Measurements from ENCODE around the gene RPTOR. TPM values are rescaled to one million over a fixed set of nuclear protein-coding genes. Genes with fewer than 3 reads are reported as not detected.

Gene RPTOR
- total RNA-seq, 1 donor from 2014 or later, result 66.7 TPM

DNA sequence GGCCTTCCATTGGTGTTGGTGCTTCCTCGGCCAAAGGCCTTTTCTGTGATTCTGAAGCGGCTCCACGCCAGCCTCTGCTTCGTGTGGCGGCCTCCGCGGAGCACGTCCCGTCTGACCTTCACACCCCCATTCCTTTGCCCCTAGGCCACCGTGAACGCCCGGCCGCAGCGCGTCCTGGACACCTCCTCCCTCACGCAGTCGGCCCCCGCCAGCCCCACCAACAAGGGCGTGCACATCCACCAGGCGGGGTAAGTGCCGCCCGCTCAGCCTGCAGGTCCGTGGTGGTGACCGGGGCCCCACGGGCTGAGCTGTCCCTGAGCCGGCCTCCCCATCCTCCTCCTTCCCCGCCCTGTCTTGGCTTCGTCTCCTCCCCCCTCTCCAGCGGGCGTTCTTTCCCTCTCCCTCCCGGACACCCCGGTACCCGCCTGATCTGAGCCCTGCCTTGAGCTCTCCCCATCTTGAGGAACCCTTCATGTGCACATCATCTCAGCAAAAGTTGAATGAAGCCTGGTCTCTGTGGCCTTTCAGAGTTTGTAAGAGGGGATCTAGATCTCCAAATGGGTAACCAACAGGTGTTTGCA lies 378.0 kb downstream of the RPTOR start:
- intact Hi-C loops (cut with micrococcal nuclease), result no loop called here
- no peaks in the 10 kb centered on the region for H3K4me1 Mint-ChIP-seq (ENCODE audit: low read depth)
- no peak for DNase-seq (ENCODE audit: low spot score)
- H3K36me3 Mint-ChIP-seq (ENCODE audit: low read depth), result peaks cover 16% of the 10 kb centered on the region
- no peaks in the 10 kb centered on the region for H3K9me3 Mint-ChIP-seq
- no peak overlapping the region for H3K27ac Mint-ChIP-seq
- H3K4me3 Mint-ChIP-seq, result no peak overlapping the region
- H3K27me3 Mint-ChIP-seq (ENCODE audit: insufficient read depth), result no peaks in the 10 kb centered on the region

DNA sequence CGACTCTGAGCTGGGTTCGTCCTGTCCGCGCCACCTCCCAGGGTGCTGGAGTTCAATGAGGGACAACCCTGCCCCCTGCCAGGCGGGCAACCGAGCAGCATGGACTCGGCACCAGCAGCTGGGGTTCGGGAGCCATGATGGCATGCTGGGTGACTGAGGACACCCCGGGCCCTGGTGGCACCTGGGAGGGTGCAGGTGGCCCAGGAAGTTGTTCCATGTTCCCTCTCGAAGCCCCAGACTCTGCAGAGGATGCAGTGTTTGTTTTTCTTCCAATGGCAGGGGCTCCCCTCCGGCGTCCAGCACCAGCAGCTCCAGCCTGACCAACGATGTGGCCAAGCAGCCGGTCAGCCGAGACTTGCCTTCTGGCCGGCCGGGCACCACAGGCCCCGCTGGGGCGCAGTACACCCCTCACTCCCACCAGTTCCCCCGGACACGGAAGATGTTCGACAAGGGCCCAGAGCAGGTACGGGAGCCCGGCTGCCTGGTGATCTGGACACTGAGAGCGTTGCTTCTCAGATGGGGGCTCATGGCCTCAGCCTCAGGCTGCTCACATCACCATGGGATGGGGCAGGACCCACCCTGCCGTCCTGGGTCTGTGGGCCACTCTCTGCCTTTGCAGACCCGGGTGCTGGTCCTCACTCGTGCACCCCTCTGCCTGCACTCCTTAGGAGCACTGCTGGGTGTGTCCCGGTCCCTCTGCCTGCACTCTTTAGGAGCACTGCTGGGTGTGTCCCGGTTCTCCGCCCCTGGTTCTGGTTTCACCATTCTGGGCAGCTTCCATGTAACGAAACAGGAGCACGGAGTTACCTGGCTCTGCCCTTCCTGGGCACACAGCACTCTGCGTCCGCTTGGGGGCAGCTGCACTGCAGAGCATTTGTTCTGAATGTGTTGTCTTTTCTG lies 378.8 kb downstream of the RPTOR start:
- Mint-ChIP-seq H3K36me3 (ENCODE audit: low read depth) (peaks cover 21% of the 10 kb centered on the region), H3K4me3 (no peak overlapping the region), H3K27ac (no peak overlapping the region), H3K4me1 (ENCODE audit: low read depth) (no peaks in the 10 kb centered on the region), H3K9me3 (no peaks in the 10 kb centered on the region), H3K27me3 (ENCODE audit: insufficient read depth) (no peaks in the 10 kb centered on the region)
- DNase-seq (ENCODE audit: low spot score), result no peak
- intact Hi-C loops (cut with micrococcal nuclease), result no loop called here

GRCh38 chr17:80924111-80924806 lies 379.6 kb downstream of the RPTOR start:
- Mint-ChIP-seq H3K4me3 (no peak overlapping the region), H3K4me1 (ENCODE audit: low read depth) (no peaks in the 10 kb centered on the region), H3K9me3 (no peaks in the 10 kb centered on the region), H3K27ac (no peak overlapping the region), H3K27me3 (ENCODE audit: insufficient read depth) (no peaks in the 10 kb centered on the region), H3K36me3 (ENCODE audit: low read depth) (peaks cover 28% of the 10 kb centered on the region)
- no peak for DNase-seq (ENCODE audit: low spot score)
- intact Hi-C loops (cut with micrococcal nuclease), result no loop called here

DNA sequence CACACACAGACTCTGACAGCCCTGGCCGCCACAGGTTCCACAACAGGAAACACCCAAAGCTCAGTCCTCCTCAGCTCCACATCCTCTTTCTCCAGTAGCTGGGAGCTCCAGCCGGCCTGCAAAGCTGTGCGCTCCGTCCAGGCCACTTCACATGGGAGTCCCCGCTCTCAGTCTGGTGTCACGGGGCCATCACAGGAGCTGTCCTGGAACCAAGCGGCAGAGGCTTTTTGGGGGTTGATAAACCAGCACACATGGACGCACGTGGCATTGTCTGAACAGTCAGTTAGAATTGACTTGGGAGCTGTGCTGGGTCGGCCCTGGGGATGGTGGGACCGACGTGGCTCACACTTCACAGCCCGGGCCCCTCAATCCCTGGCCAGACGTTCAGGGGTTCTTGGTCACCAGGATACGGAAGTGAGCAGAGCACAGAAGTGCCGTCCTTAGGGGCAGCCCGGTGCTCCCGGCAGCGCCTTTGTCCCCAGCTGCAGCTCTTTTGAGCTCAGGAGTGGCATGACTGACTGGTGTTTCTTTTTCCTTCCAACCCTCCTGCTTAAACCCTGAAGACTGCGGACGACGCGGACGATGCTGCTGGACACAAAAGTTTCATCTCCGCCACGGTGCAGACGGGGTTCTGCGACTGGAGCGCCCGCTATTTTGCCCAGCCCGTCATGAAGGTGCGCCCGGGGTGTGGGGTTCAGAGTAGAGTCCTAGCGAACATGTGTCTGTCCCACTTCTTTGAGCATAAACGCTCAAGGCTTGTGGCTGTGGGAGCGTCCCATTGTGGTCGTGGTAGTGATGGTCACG lies 380.4 kb downstream of the RPTOR start:
- H3K9me3 Mint-ChIP-seq, result no peaks in the 10 kb centered on the region
- no peak overlapping the region for H3K4me3 Mint-ChIP-seq
- H3K27ac Mint-ChIP-seq, result no peak overlapping the region
- no peaks in the 10 kb centered on the region for H3K27me3 Mint-ChIP-seq (ENCODE audit: insufficient read depth)
- intact Hi-C loops (cut with micrococcal nuclease), result no loop called here
- H3K36me3 Mint-ChIP-seq (ENCODE audit: low read depth), result peaks cover 32% of the 10 kb centered on the region
- no peak for DNase-seq (ENCODE audit: low spot score)
- H3K4me1 Mint-ChIP-seq (ENCODE audit: low read depth), result no peaks in the 10 kb centered on the region

DNA sequence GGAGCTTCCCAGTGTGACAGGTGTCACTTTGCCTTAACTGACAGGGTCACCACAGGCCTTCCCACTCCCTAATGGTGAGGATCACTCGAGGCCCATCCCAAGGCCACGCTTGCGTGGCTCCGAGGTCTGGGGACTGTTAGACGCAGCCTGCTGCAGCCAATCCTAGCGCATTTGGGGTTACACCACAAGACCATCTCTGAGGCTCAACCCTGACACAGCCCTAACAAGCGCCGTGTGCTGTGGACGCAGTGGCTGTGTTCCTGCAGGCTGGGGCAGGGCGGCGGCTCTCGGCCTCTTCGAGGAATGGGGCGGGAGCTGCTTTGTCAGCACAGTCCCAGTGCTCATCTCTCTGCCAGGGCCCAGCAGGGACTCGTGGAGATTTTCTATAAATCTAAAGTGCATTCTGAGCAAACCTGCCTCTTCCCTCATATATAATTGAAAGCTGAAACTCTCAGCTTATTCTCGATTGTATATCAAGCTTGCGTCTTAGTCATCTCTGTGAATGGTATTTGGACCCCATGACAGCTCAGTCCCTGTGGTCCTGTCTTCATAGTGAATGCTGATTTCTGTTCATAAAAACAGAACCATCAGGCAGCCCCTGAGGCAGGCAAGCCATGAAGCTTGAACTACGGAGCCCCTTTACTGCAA lies 381.2 kb downstream of the RPTOR start:
- Mint-ChIP-seq H3K4me3 (no peak overlapping the region), H3K9me3 (no peaks in the 10 kb centered on the region), H3K27me3 (ENCODE audit: insufficient read depth) (no peaks in the 10 kb centered on the region), H3K27ac (no peak overlapping the region), H3K4me1 (ENCODE audit: low read depth) (no peaks in the 10 kb centered on the region), H3K36me3 (ENCODE audit: low read depth) (peaks cover 34% of the 10 kb centered on the region)
- no peak for DNase-seq (ENCODE audit: low spot score)
- intact Hi-C loops (cut with micrococcal nuclease), result no loop called here

DNA sequence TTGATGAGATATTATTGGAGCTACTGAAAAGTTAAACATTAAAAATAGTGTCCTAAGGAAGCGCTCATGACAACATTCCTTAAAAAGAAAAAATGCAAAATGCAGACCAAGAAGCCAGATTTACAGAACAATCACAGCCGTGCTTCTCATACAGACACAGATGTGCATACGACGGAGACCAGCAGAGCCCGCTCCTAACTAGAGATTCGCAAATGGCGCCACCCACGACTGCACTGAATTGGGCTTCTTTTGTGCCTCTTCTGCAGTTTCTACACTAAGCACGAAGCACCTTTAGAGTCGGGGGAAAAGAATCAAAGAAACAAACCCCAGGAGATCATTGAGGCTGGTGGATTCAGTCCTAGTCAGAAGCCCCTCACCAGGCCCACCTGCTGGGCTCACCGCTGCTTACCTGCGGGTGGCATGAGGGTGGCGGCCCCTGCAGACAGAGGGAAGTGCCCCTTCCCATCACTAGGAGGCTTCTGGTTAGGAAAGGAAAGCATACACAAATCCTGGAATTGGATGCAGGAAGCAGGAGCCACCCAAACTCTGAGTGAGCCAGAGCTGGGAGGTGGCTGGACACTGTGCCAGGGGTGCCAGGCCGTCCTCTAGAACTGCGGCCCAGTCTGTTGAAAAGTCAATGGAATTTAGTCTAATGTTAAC lies 382.1 kb downstream of the RPTOR start:
- H3K9me3 Mint-ChIP-seq, result no peaks in the 10 kb centered on the region
- H3K27ac Mint-ChIP-seq, result no peak overlapping the region
- no peaks in the 10 kb centered on the region for H3K27me3 Mint-ChIP-seq (ENCODE audit: insufficient read depth)
- peaks cover 36% of the 10 kb centered on the region for H3K36me3 Mint-ChIP-seq (ENCODE audit: low read depth)
- no peaks in the 10 kb centered on the region for H3K4me1 Mint-ChIP-seq (ENCODE audit: low read depth)
- no peak overlapping the region for H3K4me3 Mint-ChIP-seq
- intact Hi-C loops (cut with micrococcal nuclease), result no loop called here
- no peak for DNase-seq (ENCODE audit: low spot score)

DNA sequence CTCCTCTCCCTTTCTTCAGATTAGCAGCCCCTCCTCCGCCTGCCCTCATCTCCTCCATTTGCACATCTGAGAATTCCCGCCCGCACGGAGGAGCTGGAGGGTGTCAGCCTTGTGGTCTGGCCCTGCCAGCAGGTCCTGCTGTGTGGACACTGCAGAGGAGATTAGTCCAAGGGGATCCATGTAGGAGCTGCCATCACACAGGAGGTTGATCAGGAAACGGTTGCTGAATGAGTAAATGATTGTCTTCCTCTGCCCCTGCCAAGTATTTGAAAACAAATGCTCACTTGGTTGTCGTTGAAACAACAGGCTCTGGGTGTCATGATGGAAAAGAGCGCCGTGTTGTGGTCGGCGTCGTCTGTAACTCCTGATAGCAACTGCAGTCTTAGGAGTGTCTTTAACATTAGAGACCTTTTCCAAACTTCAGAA lies 383.2 kb downstream of the RPTOR start:
- intact Hi-C loops (cut with micrococcal nuclease), result no loop called here
- H3K4me3 Mint-ChIP-seq, result no peak overlapping the region
- peaks cover 43% of the 10 kb centered on the region for H3K36me3 Mint-ChIP-seq (ENCODE audit: low read depth)

DNA sequence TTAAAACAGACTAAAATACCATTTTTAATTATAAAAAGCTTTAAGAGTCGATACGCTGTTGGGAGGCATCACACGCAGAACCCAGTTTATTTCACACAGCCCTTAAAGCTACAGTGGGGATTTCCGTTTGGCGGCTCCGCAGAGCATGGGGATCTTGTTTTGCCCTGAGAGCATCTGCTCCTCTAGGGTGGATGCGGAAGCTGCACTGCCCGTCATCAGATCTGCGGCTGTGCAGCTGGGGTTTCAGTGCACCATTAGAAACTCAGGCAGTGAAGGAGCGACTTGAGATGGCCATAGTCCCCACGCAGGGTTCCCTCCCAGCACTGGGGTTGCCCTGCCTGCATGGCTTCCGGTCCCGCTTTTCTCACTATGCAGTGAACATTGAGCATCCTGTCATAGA lies 384.8 kb downstream of the RPTOR start:
- no peaks in the 10 kb centered on the region for H3K9me3 Mint-ChIP-seq
- no peaks in the 10 kb centered on the region for H3K27me3 Mint-ChIP-seq (ENCODE audit: insufficient read depth)
- no peak for DNase-seq (ENCODE audit: low spot score)
- H3K36me3 Mint-ChIP-seq (ENCODE audit: low read depth), result peaks cover 53% of the 10 kb centered on the region
- no peak overlapping the region for H3K4me3 Mint-ChIP-seq
- H3K27ac Mint-ChIP-seq, result no peak overlapping the region
- no peaks in the 10 kb centered on the region for H3K4me1 Mint-ChIP-seq (ENCODE audit: low read depth)
- intact Hi-C loops (cut with micrococcal nuclease), result no loop called here

More for the DNA sequence above, 383.2 kb downstream of the RPTOR start:
- no peaks in the 10 kb centered on the region for H3K27me3 Mint-ChIP-seq (ENCODE audit: insufficient read depth)
- H3K27ac Mint-ChIP-seq, result no peak overlapping the region
- DNase-seq (ENCODE audit: low spot score), result no peak
- no peaks in the 10 kb centered on the region for H3K9me3 Mint-ChIP-seq
- no peaks in the 10 kb centered on the region for H3K4me1 Mint-ChIP-seq (ENCODE audit: low read depth)

GRCh38 chr17:80930335-80931279 lies 386.0 kb downstream of the RPTOR start:
- intact Hi-C loops (cut with micrococcal nuclease), result no loop called here

GRCh38 chr17:80931421-80932265 lies 387.0 kb downstream of the RPTOR start:
- no peak overlapping the region for H3K27ac Mint-ChIP-seq
- H3K9me3 Mint-ChIP-seq, result no peaks in the 10 kb centered on the region
- DNase-seq (ENCODE audit: low spot score), result no peak
- no peaks in the 10 kb centered on the region for H3K27me3 Mint-ChIP-seq (ENCODE audit: insufficient read depth)
- peaks cover 5% of the 10 kb centered on the region for H3K4me1 Mint-ChIP-seq (ENCODE audit: low read depth)
- intact Hi-C loops (cut with micrococcal nuclease), result no loop called here
- no peak overlapping the region for H3K4me3 Mint-ChIP-seq
- peaks cover 48% of the 10 kb centered on the region for H3K36me3 Mint-ChIP-seq (ENCODE audit: low read depth)

More at GRCh38 chr17:80930335-80931279, 386.0 kb downstream of the RPTOR start:
- no peak overlapping the region for H3K4me3 Mint-ChIP-seq
- H3K36me3 Mint-ChIP-seq (ENCODE audit: low read depth), result peaks cover 51% of the 10 kb centered on the region
- H3K9me3 Mint-ChIP-seq, result no peaks in the 10 kb centered on the region
- no peaks in the 10 kb centered on the region for H3K4me1 Mint-ChIP-seq (ENCODE audit: low read depth)
- no peaks in the 10 kb centered on the region for H3K27me3 Mint-ChIP-seq (ENCODE audit: insufficient read depth)
- no peak overlapping the region for H3K27ac Mint-ChIP-seq
- DNase-seq (ENCODE audit: low spot score), result no peak

All from activated T-helper 1 cell treated with anti-CD3 and anti-CD28 coated beads, Interleukin-12 subunit alpha, Interleukin-12 subunit beta, Interleukin-2, Interleukin-4 antibody, amounts not matched to agents 30 ng/mL and 10 ng/mL and 1 ng/mL, durations not matched to agents 14 hours and 24 hours and 36 hours (primary cell).